Measurements from ENCODE around the gene FADS1. TPM values are rescaled to one million over a fixed set of nuclear protein-coding genes. Genes with fewer than 3 reads are reported as not detected.

The FADS1 gene
- total and polyA plus RNA-seq, 2 of the 13 experiments (the other 11 are each of a cell fraction or from before 2014, with no cell fraction given), result 91.8 to 108 TPM

DNA sequence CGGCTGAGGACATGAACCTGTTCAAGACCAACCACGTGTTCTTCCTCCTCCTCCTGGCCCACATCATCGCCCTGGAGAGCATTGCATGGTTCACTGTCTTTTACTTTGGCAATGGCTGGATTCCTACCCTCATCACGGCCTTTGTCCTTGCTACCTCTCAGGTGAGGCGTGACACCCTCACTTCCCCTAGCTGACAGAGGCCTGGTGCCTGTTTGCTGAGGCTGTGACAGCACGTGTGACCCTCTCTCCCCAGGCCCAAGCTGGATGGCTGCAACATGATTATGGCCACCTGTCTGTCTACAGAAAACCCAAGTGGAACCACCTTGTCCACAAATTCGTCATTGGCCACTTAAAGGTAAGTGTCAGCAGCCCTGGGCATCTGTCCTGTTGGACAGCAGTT, 23.6 kb upstream of the FADS1 start:
- Histone ChIP-seq H3K36me3 (replicated peaks in 1 of 2; ENCODE audit: control insufficient read depth in 1 of 2, insufficient read depth in 2 of 2, low read length in 2 of 2) (peaks cover 3 to 45% of the 10 kb centered on the region in 2 experiments), H2AFZ (ENCODE audit: low read length) (no peak overlapping the region), H3K79me2 (ENCODE audit: insufficient read depth, low read length) (no peaks in the 10 kb centered on the region), H3K27ac (ENCODE audit: extremely low read length, insufficient read depth, low read length) (no peak overlapping the region), H3K27me3 (ENCODE audit: control insufficient read depth in 1 of 2, insufficient read depth in 2 of 2, low read length in 2 of 2) (no peaks in the 10 kb centered on the region), H3K4me3 (replicated peaks in 1 of 3; ENCODE audit: insufficient read depth in 1 of 3, low read depth in 2 of 3, low read length in 3 of 3) (no peak overlapping the region), H3K4me2 (ENCODE audit: low read depth, low read length) (no peak overlapping the region), H4K20me1 (ENCODE audit: insufficient read depth, low read length) (no peaks in the 10 kb centered on the region), H3K4me1 (ENCODE audit: insufficient read depth, low read length) (no peaks in the 10 kb centered on the region), H3K9ac (ENCODE audit: insufficient read depth, low read depth, low read length) (no peak overlapping the region), H3K9me3 (ENCODE audit: low read length) (no peaks in the 10 kb centered on the region)
- FAIRE-seq, result no peak
- CTCF ChIA-PET (ENCODE audit: low intra/inter-chr PET ratio, low total read pairs), result no interaction called here
- intact Hi-C loops (cut with micrococcal nuclease; ENCODE audit: unreplicated experiment) (no loop called here), in situ Hi-C loops (cut with HindIII; ENCODE audit: extremely low pct_ligation_motif_present, low pct_unique_long_range_greater_than_20kb) (no loop called here)
- no peak for DNase-seq (ENCODE audit: low spot score)
- WGBS (ENCODE audit: low lambda C conversion rate), result 87% methylated on average over 7 of the region's 7 CpGs
- POLR2A ChIA-PET, result no interaction called here
- no TSS peak for BruUV-seq (replicated peaks)
- ATAC-seq, result no peak
- TF ChIP-seq, protein P1, sequence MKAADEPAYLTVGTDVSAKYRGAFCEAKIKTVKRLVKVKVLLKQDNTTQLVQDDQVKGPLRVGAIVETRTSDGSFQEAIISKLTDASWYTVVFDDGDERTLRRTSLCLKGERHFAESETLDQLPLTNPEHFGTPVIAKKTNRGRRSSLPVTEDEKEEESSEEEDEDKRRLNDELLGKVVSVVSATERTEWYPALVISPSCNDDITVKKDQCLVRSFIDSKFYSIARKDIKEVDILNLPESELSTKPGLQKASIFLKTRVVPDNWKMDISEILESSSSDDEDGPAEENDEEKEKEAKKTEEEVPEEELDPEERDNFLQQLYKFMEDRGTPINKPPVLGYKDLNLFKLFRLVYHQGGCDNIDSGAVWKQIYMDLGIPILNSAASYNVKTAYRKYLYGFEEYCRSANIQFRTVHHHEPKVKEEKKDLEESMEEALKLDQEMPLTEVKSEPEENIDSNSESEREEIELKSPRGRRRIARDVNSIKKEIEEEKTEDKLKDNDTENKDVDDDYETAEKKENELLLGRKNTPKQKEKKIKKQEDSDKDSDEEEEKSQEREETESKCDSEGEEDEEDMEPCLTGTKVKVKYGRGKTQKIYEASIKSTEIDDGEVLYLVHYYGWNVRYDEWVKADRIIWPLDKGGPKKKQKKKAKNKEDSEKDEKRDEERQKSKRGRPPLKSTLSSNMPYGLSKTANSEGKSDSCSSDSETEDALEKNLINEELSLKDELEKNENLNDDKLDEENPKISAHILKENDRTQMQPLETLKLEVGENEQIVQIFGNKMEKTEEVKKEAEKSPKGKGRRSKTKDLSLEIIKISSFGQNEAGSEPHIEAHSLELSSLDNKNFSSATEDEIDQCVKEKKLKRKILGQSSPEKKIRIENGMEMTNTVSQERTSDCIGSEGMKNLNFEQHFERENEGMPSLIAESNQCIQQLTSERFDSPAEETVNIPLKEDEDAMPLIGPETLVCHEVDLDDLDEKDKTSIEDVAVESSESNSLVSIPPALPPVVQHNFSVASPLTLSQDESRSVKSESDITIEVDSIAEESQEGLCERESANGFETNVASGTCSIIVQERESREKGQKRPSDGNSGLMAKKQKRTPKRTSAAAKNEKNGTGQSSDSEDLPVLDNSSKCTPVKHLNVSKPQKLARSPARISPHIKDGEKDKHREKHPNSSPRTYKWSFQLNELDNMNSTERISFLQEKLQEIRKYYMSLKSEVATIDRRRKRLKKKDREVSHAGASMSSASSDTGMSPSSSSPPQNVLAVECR (CRISPR knock-in tag; IDR thresholded peaks at IDR 0.05; ENCODE audit: borderline replicate concordance), result no peak
- TF ChIP-seq ZNF383 (CRISPR knock-in tag; IDR thresholded peaks at IDR 0.05; ENCODE audit: borderline replicate concordance) (no peak), NR2F2 (IDR thresholded peaks at IDR 0.05; ENCODE audit: borderline replicate concordance, low read depth) (no peak), ZNF75D (CRISPR knock-in tag; IDR thresholded peaks at IDR 0.05; ENCODE audit: borderline replicate concordance) (no peak), ZNF563 (CRISPR knock-in tag; IDR thresholded peaks at IDR 0.05) (no peak), TBL1XR1 (IDR thresholded peaks at IDR 0.05; ENCODE audit: borderline replicate concordance, low read length, partially characterized antibody) (no peak), ZNF713 (CRISPR knock-in tag; IDR thresholded peaks at IDR 0.05) (no peak), SPEN (CRISPR knock-in tag; IDR thresholded peaks at IDR 0.05; ENCODE audit: low read depth) (no peak), ZNF350 (CRISPR knock-in tag; IDR thresholded peaks at IDR 0.05; ENCODE audit: borderline replicate concordance, low read depth) (no peak)
- TF ChIP-seq, protein P2, sequence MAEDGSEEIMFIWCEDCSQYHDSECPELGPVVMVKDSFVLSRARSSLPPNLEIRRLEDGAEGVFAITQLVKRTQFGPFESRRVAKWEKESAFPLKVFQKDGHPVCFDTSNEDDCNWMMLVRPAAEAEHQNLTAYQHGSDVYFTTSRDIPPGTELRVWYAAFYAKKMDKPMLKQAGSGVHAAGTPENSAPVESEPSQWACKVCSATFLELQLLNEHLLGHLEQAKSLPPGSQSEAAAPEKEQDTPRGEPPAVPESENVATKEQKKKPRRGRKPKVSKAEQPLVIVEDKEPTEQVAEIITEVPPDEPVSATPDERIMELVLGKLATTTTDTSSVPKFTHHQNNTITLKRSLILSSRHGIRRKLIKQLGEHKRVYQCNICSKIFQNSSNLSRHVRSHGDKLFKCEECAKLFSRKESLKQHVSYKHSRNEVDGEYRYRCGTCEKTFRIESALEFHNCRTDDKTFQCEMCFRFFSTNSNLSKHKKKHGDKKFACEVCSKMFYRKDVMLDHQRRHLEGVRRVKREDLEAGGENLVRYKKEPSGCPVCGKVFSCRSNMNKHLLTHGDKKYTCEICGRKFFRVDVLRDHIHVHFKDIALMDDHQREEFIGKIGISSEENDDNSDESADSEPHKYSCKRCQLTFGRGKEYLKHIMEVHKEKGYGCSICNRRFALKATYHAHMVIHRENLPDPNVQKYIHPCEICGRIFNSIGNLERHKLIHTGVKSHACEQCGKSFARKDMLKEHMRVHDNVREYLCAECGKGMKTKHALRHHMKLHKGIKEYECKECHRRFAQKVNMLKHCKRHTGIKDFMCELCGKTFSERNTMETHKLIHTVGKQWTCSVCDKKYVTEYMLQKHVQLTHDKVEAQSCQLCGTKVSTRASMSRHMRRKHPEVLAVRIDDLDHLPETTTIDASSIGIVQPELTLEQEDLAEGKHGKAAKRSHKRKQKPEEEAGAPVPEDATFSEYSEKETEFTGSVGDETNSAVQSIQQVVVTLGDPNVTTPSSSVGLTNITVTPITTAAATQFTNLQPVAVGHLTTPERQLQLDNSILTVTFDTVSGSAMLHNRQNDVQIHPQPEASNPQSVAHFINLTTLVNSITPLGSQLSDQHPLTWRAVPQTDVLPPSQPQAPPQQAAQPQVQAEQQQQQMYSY (CRISPR knock-in tag; IDR thresholded peaks at IDR 0.05), result no peak
- TF ChIP-seq, protein P3, sequence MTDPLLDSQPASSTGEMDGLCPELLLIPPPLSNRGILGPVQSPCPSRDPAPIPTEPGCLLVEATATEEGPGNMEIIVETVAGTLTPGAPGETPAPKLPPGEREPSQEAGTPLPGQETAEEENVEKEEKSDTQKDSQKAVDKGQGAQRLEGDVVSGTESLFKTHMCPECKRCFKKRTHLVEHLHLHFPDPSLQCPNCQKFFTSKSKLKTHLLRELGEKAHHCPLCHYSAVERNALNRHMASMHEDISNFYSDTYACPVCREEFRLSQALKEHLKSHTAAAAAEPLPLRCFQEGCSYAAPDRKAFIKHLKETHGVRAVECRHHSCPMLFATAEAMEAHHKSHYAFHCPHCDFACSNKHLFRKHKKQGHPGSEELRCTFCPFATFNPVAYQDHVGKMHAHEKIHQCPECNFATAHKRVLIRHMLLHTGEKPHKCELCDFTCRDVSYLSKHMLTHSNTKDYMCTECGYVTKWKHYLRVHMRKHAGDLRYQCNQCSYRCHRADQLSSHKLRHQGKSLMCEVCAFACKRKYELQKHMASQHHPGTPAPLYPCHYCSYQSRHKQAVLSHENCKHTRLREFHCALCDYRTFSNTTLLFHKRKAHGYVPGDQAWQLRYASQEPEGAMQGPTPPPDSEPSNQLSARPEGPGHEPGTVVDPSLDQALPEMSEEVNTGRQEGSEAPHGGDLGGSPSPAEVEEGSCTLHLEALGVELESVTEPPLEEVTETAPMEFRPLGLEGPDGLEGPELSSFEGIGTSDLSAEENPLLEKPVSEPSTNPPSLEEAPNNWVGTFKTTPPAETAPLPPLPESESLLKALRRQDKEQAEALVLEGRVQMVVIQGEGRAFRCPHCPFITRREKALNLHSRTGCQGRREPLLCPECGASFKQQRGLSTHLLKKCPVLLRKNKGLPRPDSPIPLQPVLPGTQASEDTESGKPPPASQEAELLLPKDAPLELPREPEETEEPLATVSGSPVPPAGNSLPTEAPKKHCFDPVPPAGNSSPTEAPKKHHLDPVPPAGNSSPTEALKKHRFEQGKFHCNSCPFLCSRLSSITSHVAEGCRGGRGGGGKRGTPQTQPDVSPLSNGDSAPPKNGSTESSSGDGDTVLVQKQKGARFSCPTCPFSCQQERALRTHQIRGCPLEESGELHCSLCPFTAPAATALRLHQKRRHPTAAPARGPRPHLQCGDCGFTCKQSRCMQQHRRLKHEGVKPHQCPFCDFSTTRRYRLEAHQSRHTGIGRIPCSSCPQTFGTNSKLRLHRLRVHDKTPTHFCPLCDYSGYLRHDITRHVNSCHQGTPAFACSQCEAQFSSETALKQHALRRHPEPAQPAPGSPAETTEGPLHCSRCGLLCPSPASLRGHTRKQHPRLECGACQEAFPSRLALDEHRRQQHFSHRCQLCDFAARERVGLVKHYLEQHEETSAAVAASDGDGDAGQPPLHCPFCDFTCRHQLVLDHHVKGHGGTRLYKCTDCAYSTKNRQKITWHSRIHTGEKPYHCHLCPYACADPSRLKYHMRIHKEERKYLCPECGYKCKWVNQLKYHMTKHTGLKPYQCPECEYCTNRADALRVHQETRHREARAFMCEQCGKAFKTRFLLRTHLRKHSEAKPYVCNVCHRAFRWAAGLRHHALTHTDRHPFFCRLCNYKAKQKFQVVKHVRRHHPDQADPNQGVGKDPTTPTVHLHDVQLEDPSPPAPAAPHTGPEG (CRISPR knock-in tag; IDR thresholded peaks at IDR 0.05), result no peak

All from HepG2 (cell line).